Thyroid gland (tissue), 4 donors: ENCODE results near the gene SLCO4A1.

Experiments
- POLR2A ChIP-seq, 2 donors: fragments of 450-650 bp; IDR thresholded peaks; one replicate each; pipeline ENCODE4 v1.6.1; 2017; ENCODE audit warnings: antibody characterized with exemption in 2 of 2, mild to moderate bottlenecking in 2 of 2, moderate library complexity in 1 of 2
- TF ChIP-seq, protein P1 (sequence below), 6 experiments: fragments of 200-600 bp in 3 of 6; fragments of 450-650 bp in 3 of 6; sonication (generic) in 3 of 6; IDR thresholded peaks; one replicate each; pipeline ENCODE4 v1.5.1; 2016 to 2019; ENCODE audit warnings: antibody characterized with exemption in 6 of 6, mild to moderate bottlenecking in 2 of 6, inconsistent platforms in 1 of 6, moderate library complexity in 1 of 6

DNA sequence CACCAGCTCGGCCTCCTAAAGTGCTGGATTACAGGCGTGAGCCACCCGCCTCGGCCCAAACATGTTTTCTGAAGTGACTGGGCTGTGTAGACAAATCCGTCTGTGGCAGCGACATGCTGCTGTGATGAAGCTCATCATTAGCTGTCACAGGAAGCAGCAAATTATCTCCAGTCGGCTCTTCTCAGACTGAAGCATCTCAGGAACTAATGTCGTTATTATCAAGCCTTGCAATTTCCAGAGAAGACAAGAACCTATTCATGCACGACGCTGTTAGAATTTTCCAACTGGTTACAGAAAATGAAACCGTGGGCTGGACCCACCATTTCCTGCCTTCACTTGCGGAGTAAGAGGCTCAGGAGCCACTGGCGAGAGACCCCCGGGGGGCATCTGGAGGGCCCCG is 49.2 kb downstream of the SLCO4A1 start:
- TF ChIP-seq, protein P1, sequence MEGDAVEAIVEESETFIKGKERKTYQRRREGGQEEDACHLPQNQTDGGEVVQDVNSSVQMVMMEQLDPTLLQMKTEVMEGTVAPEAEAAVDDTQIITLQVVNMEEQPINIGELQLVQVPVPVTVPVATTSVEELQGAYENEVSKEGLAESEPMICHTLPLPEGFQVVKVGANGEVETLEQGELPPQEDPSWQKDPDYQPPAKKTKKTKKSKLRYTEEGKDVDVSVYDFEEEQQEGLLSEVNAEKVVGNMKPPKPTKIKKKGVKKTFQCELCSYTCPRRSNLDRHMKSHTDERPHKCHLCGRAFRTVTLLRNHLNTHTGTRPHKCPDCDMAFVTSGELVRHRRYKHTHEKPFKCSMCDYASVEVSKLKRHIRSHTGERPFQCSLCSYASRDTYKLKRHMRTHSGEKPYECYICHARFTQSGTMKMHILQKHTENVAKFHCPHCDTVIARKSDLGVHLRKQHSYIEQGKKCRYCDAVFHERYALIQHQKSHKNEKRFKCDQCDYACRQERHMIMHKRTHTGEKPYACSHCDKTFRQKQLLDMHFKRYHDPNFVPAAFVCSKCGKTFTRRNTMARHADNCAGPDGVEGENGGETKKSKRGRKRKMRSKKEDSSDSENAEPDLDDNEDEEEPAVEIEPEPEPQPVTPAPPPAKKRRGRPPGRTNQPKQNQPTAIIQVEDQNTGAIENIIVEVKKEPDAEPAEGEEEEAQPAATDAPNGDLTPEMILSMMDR (IDR thresholded peaks at IDR 0.05): no peak
- no peak for TF ChIP-seq POLR2A (IDR thresholded peaks at IDR 0.05)
